ENCODE data around the gene SETBP1.
A peak's percentile ranks its signal among the peaks of the same experiment; 100 is the strongest.

SETBP1 gene

GRCh38 chr18:45083226-45083855 lies 402.7 kb downstream of the SETBP1 start:
- no peak for DNase-seq

DNA sequence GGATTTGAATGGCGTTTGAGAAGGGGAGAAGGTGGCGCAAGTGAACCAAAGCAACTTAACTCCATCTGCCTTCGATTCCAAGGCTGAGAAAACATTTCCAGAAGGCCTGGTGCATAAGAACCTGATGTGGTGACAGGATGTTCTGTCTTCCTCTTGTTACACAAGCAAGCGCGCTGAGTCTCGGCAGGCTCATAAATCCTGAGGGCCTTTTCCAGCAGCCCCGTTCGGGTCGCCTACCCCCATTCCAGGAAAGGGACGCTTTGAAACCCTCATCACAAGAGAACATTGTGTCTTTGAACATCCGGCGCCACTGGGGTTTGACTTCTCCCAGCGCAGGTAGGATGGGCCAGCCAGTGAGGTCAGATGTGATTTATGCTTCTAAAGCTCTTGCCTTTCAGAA lies 403.5 kb downstream of the SETBP1 start:
- no peak for DNase-seq

GRCh38 chr18:45085916-45086624 lies 405.4 kb downstream of the SETBP1 start:
- no peak for DNase-seq

GRCh38 chr18:45086777-45087176 lies 406.1 kb downstream of the SETBP1 start:
- no peak for DNase-seq

DNA sequence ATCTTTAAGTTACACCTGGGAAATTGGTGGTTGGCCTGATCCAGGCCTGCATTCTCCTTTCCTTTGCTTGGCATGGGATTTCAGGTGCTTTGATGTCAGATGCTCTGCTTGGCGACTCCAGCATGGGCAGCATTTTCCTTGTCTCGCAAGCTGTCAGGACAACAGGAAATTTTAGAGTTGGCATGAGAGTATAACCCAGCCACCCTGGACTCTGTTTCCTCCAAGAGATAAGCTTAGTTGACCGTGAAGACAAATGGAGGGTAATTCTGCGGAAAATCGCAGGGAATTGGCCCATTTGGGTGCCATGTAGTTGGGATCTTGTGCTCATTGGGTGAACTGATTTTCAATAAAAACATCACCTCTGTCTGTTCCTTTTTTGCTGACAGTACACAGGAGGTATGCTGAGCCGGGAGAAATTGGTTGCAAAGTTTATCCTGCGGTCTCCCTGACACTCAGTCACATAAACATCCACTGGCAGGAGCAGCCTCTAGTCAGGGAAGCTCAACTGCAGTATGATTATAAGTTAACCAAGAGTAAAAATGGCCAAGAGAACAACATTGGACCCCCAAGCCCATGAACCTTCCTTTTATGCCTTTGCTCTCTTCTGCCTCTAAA lies 409.9 kb downstream of the SETBP1 start:
- peak in 1 of 14 donors; percentile 71 for DNase-seq

GRCh38 chr18:45100321-45101105 lies 419.8 kb downstream of the SETBP1 start:
- DNase-seq = no peak

- no peak for DNase-seq
Measured at GRCh38 chr18:45102126-45102525, 421.4 kb downstream of the SETBP1 start.

GRCh38 chr18:45102863-45103262 lies 422.2 kb downstream of the SETBP1 start:
- no peak for DNase-seq

DNA sequence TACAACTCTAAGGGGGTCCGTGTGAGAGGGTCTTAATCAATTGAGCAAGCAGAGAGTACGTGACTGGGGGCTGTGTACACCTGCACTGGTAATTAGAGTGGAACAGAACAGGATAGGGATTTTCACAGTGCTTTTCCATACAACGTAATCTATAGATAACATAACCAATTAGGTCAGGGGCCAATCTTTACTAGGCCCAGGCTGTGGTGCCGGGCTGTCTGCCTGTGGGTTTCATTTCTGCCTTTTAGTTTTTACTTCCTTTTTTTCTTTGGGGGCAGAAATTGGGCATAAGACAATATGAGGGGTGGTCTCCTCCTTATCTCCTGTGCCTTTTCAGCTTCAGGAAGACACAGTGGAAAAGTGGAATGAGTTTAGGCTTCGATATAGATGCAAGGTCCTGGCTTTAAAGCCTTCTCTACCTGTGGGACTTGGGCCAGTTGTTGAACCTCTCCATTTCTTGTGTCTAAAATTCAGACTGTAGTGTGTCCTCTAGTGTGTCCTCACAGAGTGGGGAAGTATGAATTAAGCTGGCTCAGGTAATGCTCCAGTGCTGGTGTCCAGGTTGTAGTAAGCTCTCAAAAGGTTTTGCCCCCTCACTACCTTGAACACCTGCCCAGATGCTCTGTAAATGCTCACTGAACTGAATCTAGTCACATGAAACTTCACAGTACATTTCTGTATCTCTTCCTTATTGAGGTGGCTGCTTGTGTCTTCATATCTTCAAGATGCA lies 422.8 kb downstream of the SETBP1 start:
- DNase-seq = peak in 2 of 14 donors; percentile 15 to 32

GRCh38 chr18:45104049-45104395 lies 423.3 kb downstream of the SETBP1 start:
- DNase-seq = no peak

DNA sequence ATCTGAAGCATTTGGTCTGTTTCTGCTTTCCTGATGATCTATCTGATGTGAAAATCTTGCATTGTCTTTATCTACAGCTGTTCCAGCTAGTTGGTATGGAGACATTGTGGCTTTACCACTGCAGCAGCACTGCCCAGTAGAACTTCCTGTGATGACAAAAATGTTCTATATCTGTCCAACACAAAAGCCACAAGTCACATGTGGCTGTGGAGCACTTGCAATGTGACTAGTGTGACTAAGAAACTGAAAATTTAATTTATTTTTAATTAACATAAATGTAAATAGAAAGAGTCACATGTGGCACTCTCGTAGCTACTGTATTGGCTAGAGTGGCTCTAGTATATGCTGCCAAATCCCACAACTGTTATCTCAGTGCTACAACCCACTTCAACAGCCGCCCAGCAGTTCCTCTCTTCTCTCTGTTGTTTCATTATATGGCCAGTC lies 425.7 kb downstream of the SETBP1 start:
- DNase-seq = no peak

GRCh38 chr18:45107425-45107824 lies 426.7 kb downstream of the SETBP1 start:
- DNase-seq = no peak

DNA sequence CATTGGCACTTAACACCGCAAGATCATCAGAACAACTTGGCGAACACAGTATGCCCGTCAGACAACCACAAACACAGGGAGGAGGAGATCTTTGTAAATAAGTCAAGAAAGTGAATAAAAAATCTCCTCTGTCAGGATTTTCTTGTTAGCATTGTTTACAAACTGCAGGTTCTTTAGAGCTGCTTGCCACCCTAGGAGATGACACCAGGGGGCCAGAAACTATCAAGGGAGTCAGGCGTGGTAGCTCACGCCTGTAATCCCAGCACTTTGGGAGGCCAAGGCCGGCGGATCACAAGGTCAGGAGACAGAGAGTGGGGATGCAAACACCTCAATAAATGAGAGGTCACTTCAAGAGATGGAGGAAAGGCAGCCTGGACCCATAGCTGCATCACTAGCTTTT lies 428.1 kb downstream of the SETBP1 start:
- no peak for DNase-seq

DNA sequence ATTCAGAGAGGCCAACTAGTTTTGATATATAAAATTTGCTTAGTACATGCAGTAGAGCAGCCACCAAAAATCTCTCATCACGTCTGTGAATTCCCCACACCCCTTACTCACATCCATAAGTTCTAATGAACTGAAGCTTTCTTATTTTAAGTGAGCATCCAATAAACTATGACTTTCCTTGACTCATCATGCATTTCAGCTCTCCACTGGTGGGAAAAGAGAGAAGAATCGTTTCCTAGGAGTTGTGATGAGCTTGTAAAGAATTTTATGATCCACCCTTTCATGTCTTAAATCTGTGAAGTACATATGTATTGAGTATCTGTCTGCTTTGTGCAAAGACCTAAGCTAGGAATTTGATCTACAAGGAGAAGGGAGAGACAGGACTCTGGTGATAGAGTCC lies 428.6 kb downstream of the SETBP1 start:
- DNase-seq = no peak

DNA sequence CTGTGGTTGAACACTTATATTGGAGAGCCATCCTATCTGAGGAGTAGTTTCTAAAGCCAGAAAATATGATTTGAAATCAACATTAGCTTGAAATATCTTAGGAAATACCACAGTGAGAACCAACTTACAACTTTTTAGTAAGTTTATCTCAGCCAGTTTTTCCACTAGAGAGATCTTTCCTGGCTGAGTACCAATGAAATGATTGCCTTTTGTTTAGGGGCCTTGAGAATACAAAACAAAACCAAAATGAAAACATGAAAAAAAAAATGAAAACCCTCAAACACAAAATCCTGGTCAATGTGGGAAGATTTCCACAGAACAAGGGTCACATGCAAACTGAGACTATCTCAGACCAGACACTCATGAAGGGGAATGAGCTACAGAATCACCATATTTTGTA lies 429.0 kb downstream of the SETBP1 start:
- DNase-seq = no peak

DNA sequence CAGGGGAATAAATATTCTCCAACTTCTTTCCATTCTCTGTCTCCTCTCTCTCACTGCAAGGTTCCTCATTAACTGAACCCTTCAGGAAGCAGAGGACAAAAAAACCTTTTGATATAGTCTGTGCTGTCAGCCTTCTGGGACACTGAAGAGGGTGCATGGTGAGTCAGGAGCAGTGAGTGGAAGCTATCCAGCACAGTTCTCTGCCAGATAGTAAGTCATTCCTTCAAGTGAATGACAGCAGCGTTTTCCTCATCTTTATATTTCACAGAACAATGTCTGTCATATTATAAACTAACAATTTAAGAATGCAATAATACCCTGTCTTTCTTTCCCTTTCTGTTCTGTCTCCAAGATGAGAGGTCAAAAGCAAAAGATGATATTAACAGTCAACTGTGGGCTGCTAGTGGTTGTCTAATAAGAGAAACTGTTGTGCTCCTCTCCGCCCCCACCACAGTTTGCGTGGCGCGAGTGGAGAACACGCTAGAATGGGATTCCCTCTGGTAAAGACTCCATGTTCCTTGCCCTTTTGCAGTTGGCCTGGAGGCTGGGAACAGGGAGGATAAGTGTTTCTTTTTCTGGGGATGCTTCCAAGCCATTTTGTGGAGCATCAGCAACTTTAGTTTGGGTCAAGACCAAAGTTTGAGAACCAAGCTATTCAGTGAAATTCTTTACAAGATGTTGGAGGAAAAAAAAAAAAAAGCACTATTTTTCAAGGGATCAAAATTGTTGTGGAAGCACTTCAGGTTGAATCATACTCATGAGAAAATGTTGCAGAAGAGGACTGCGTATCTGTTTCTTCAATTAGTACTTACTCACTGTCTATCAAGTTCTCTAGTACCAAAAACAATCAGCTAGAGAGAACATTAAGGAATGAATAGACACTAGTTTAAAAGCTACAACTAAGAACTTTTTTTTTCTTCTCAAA lies 430.2 kb downstream of the SETBP1 start:
- peak in 4 of 14 donors; percentile 4 to 37 (median 6) for DNase-seq

GRCh38 chr18:45111502-45111848 lies 430.8 kb downstream of the SETBP1 start:
- DNase-seq = no peak

- no peak for DNase-seq
Measured at GRCh38 chr18:45112682-45113081, 432.0 kb downstream of the SETBP1 start.

DNA sequence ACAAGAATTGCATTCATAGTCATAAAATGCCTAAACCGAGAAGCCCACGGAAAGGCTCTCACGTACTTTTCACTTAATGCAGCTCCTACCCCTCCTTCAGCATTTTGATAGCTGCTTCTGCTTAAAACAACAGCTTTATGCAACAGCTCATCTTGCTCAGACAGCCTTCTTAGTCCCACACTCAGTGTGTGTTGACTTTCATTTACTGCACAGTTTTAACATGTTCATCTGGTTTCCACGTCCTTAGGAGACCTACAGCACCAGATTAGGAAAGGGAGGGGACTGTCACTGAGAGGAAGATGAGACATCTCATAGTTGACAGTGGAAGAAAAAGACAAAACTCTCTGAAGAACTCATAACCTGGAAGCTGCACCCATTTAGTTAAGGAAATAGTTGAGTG lies 435.4 kb downstream of the SETBP1 start:
- no peak for DNase-seq
